ENCODE data around the gene TCF7L1. TPM values are rescaled to one million over a fixed set of nuclear protein-coding genes. Genes with fewer than 3 reads are reported as not detected.

Gene TCF7L1
- total RNA-seq, 3 donors from 2014 or later: 1.3 to 22.9 (median 3.0) TPM

- Histone ChIP-seq H3K4me1 (ENCODE audit: low read depth) (no peaks in the 10 kb centered on the region), H3K36me3 (ENCODE audit: low read depth) (no peaks in the 10 kb centered on the region), H3K9me3 (no peaks in the 10 kb centered on the region), H3K4me3 (no peak overlapping the region)
- ATAC-seq: no peak
- TF ChIP-seq CTCF (IDR thresholded peaks at IDR 0.05): no peak
- intact Hi-C loops (cut with DNase I, micrococcal nuclease): no loop called here
- DNase-seq: no peak
Measured at GRCh38 chr2:85231468-85231805, 98.2 kb downstream of the TCF7L1 start.

GRCh38 chr2:85231952-85232351 is 98.8 kb downstream of the TCF7L1 start:
- intact Hi-C loops (cut with DNase I, micrococcal nuclease): no loop called here
- no peak for TF ChIP-seq CTCF (IDR thresholded peaks at IDR 0.05)
- H3K9me3 ChIP-seq: no peaks in the 10 kb centered on the region
- no peak overlapping the region for H3K4me3 ChIP-seq
- H3K36me3 ChIP-seq (ENCODE audit: low read depth): no peaks in the 10 kb centered on the region
- H3K4me1 ChIP-seq (ENCODE audit: low read depth): no peaks in the 10 kb centered on the region
- ATAC-seq (no peak), DNase-seq (no peak)

GRCh38 chr2:85234868-85235267 is 101.7 kb downstream of the TCF7L1 start:
- ATAC-seq: no peak
- TF ChIP-seq CTCF (IDR thresholded peaks at IDR 0.05): no peak
- Histone ChIP-seq H3K9me3 (no peaks in the 10 kb centered on the region), H3K36me3 (ENCODE audit: low read depth) (no peaks in the 10 kb centered on the region), H3K4me3 (no peak overlapping the region), H3K4me1 (ENCODE audit: low read depth) (no peaks in the 10 kb centered on the region)
- intact Hi-C loops (cut with DNase I, micrococcal nuclease): no loop called here
- no peak for DNase-seq

GRCh38 chr2:85235281-85235680 is 102.1 kb downstream of the TCF7L1 start:
- H3K9me3 ChIP-seq: no peaks in the 10 kb centered on the region
- no peak for ATAC-seq
- no peak overlapping the region for H3K4me3 ChIP-seq
- intact Hi-C loops (cut with DNase I, micrococcal nuclease): no loop called here
- H3K36me3 ChIP-seq (ENCODE audit: low read depth): no peaks in the 10 kb centered on the region
- no peak for DNase-seq
- no peaks in the 10 kb centered on the region for H3K4me1 ChIP-seq (ENCODE audit: low read depth)
- no peak for TF ChIP-seq CTCF (IDR thresholded peaks at IDR 0.05)

- no peaks in the 10 kb centered on the region for H3K4me1 ChIP-seq (ENCODE audit: low read depth)
- no peak for TF ChIP-seq CTCF (IDR thresholded peaks at IDR 0.05)
- no peak overlapping the region for H3K4me3 ChIP-seq
- no peaks in the 10 kb centered on the region for H3K36me3 ChIP-seq (ENCODE audit: low read depth)
- intact Hi-C loops (cut with DNase I, micrococcal nuclease): no loop called here
- DNase-seq: no peak
- no peaks in the 10 kb centered on the region for H3K9me3 ChIP-seq
- ATAC-seq: no peak
Measured at GRCh38 chr2:85236084-85236483, 102.9 kb downstream of the TCF7L1 start.

GRCh38 chr2:85237849-85238565 is 104.8 kb downstream of the TCF7L1 start:
- H3K9me3 ChIP-seq: no peaks in the 10 kb centered on the region
- no peaks in the 10 kb centered on the region for H3K4me1 ChIP-seq (ENCODE audit: low read depth)
- no peak overlapping the region for H3K4me3 ChIP-seq
- ATAC-seq (no peak), DNase-seq (no peak)
- TF ChIP-seq CTCF (IDR thresholded peaks at IDR 0.05): no peak
- intact Hi-C loops (cut with DNase I, micrococcal nuclease): no loop called here
- H3K36me3 ChIP-seq (ENCODE audit: low read depth): no peaks in the 10 kb centered on the region
